ENCODE data around the gene PRDM2.

PRDM2 gene

DNA sequence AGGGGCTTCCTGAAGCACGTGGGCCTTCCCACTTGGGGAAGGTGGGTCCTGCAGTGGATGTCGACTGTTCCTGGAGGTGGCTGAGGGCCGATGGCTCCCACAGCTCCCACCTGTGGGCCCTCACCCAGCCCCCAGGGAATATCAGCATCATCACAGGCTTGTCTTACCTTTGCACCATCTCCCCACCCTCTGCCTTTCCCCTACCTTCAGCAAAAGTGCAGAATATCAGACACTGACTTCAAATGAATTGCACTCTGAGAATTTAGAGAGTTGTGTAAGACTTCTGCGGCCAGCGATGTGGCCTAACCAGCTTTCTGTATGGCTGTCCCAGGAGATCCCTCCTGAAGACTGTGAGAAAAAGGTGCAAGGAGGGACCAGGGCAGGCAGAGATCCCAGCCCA, 105.4 kb downstream of the PRDM2 start:
- Histone ChIP-seq H3K9ac (ENCODE audit: low read depth, low read length) (no peak overlapping the region), H3K4me1 (ENCODE audit: insufficient read depth, low read length) (no peaks in the 10 kb centered on the region)

DNA sequence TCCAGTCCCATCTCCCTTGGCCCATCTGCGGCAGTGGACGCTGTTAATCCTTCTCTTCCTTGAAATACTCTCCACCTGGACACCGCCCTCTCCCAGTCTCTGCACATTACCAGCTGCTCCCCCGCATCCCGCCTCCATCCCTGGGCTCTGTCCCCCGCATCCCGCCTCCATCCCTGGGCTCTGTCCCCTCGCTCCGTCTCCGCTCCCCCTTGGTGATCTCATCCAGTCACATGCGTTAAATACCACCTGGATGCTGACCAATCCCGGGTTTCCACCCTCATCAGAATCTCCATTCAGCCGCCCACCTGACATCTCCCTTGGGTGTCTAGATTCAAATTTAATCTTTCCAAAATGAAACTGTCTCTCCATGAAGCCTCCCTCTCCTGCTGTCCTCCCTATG, 106.1 kb downstream of the PRDM2 start:
- H3K4me1 ChIP-seq (ENCODE audit: insufficient read depth, low read length), result no peaks in the 10 kb centered on the region
- H3K9me3 ChIP-seq (ENCODE audit: control insufficient read depth, insufficient read depth, low read length), result no peaks in the 10 kb centered on the region
- H3K36me3 ChIP-seq (ENCODE audit: insufficient read depth, low read length), result no peaks in the 10 kb centered on the region; the same call in 1 of the 2 replicates
- no peak overlapping the region for H3K9ac ChIP-seq (ENCODE audit: low read depth, low read length)

More for the DNA sequence above, 105.4 kb downstream of the PRDM2 start:
- H3K9me3 ChIP-seq (ENCODE audit: control insufficient read depth, insufficient read depth, low read length), result no peaks in the 10 kb centered on the region
- H3K36me3 ChIP-seq (ENCODE audit: insufficient read depth, low read length), result no peaks in the 10 kb centered on the region; the same call in 1 of the 2 replicates

DNA sequence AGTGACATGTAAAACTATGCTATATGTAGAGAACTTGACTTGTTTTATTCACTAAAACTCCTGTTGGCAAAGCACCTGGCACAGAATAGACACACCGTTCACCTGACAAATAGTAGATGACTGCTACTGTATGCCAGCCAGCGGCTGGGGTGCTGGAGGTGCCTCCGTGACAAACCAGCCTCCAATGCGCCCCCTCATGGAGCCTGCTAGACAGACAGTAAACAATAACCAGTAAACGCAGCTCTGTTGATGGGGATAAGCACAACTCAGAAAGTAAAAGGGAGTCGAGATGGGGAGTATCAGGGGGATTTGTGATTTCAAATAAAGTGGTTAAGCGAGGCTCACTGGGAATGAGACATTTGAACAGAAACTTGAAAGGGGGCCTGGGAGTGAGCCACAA, 107.2 kb downstream of the PRDM2 start:
- Histone ChIP-seq H3K4me1 (ENCODE audit: insufficient read depth, low read length) (no peaks in the 10 kb centered on the region), H3K9me3 (ENCODE audit: control insufficient read depth, insufficient read depth, low read length) (no peaks in the 10 kb centered on the region), H3K36me3 (ENCODE audit: insufficient read depth, low read length) (no peaks in the 10 kb centered on the region; the same call in 1 of the 2 replicates), H3K9ac (ENCODE audit: low read depth, low read length) (no peak overlapping the region)

DNA sequence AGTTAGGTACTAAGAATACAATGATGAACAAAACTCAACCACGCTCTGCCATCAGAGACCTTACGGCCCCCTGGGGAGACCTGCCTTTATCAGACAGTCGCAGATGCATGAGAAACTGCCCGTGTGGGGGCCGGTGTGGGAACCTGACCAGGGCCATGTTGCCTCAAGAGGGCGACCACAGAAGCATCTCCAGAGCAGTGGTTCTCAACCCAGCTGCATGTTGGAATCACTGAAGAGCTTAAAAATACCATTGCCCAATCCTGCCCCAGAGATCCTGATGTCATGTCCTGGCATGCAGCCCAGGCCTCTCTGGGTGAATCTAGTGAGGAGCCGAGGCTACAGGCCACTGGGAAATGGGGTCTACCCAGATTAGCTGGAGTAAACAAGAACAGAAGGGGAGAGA, 108.7 kb downstream of the PRDM2 start:
- no peaks in the 10 kb centered on the region for H3K9me3 ChIP-seq (ENCODE audit: control insufficient read depth, insufficient read depth, low read length)
- no peaks in the 10 kb centered on the region for H3K4me1 ChIP-seq (ENCODE audit: insufficient read depth, low read length)
- H3K9ac ChIP-seq (ENCODE audit: low read depth, low read length), result no peak overlapping the region
- H3K36me3 ChIP-seq (ENCODE audit: insufficient read depth, low read length), result no peaks in the 10 kb centered on the region; the same call in 1 of the 2 replicates

DNA sequence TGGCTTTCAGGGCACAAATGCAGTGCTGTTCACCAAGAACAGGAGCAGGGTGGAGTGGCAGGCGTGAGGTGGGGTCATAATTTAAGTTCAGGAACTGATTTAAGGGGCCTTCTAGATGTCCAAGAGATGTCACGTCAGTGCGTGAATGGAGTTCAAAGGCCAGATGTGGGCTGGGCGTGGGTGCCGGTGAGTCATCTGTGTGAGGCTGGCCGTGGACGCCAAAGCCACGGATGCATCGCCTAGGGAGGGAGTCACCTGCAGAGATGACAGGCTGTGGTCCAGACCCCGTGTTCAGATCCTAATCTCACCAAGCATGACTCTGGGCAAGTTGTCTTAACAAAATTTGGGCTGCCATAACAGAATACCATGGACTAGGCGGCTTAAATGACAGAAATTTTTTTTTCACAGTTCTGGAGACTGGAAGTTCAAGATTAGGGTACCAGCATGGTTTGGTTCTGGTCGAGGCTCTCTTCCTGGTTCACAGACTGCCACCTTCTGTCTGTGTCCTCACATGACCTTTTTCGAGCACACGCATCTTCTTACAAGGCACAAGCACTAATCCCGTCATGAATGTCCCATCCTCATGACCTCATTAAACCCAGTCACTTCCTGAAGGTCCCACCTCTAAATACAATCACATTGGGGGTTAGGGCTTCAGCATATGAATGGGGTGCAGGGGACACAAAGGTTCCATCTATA, 109.6 kb downstream of the PRDM2 start:
- no peaks in the 10 kb centered on the region for H3K9me3 ChIP-seq (ENCODE audit: control insufficient read depth, insufficient read depth, low read length)
- H3K36me3 ChIP-seq (ENCODE audit: insufficient read depth, low read length), result no peaks in the 10 kb centered on the region; the same call in 1 of the 2 replicates
- H3K9ac ChIP-seq (ENCODE audit: low read depth, low read length), result no peak overlapping the region
- no peaks in the 10 kb centered on the region for H3K4me1 ChIP-seq (ENCODE audit: insufficient read depth, low read length)

DNA sequence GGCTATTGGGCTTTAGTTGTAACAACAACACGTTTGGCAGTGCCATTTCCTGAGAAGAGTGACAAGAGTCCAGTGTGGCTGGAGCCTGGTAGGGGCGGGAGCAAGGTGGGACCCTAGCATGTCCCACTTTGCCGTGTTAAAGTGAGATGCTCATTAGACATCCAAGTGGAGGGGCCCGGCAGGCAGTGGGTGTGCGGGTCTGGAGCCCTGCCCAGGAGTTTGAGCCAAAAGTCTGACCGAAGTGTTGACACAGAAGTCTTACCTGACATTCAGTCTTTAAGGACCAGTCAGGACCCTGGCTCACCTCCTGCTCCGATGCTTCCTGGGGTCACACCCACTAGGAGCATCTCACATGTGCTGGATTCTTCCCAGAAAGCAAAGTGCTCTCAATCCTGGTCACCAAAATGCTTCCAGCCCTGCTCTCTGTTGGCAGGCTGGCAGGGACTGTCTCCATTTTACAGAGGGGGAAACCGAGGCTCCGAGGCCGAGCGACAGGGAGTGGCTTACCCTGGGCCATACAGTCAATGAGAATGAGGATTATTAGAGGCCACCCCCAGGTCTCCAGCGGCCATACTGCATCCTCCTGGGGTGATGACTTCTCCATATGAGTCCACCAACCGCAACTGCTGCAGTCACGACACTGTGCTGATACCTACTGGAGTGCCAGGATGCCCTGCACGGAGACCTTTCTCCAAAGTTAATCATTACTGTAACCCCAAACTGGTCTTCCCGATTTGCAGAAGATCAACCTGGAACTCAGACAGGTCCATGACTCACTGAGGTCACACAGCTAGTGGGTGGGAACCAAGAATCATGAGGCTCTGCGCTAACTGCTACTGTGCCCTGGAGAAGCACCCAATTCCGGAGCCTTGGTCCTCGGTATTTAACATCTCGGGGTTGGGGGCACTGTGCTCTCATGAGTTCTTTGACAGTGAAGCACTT, 112.7 kb downstream of the PRDM2 start:
- Histone ChIP-seq H3K9me3 (ENCODE audit: control insufficient read depth, insufficient read depth, low read length) (no peaks in the 10 kb centered on the region), H3K36me3 (ENCODE audit: insufficient read depth, low read length) (no peaks in the 10 kb centered on the region; the same call in 1 of the 2 replicates), H3K9ac (ENCODE audit: low read depth, low read length) (no peak overlapping the region), H3K4me1 (ENCODE audit: insufficient read depth, low read length) (no peaks in the 10 kb centered on the region)

DNA sequence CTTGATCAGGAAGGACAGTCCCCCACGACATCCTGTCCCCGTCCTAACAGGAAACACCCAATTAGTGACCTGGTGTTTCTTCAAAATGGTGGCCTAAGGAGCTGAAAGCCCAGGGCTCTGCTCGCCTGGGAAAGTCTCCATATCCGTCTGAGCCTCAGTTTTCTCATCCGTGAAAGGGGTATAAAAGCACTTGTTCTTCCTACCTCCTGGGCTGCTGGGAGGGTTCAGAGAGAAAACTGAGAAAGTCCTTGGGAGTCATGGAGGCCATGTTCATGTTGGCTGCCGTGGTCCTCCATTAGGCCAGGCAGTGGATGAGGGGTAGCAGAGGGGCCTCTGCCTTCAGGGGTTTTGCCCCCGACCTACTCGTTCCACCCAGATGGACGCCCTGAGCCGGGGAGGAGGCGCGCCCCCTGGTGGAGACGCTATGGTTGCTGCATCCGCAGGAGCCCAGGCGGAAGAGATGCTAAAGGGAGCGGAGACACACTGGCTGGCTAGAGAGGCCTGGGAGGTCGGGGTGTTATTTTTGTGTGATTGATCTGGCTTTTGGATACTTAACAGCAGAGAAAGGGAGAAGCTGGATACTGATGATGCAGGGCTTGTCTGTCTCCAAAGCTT, 113.5 kb downstream of the PRDM2 start:
- no peaks in the 10 kb centered on the region for H3K4me1 ChIP-seq (ENCODE audit: insufficient read depth, low read length)
- H3K9me3 ChIP-seq (ENCODE audit: control insufficient read depth, insufficient read depth, low read length), result no peaks in the 10 kb centered on the region
- no peaks in the 10 kb centered on the region for H3K36me3 ChIP-seq (ENCODE audit: insufficient read depth, low read length)
- H3K9ac ChIP-seq (ENCODE audit: low read depth, low read length), result no peak overlapping the region

DNA sequence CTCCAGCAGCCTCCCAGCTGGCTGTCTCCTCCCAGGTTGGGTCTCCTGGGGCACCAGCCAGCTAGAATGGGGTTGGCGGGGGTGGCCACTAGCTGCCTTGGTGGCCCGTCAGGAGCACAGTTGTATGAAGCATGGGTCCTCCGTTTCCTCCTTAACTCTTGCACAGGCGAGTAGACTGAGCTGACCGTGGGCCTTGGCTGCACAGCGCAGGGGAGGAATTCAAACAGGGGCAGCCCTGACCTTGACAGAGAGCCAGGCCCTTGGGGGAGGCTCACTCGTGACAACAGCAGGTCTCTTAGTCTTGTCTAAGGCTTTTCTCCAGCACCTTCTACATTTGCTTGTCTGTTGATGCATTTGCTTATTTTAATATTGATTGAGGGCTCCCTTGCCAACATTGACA, 114.1 kb downstream of the PRDM2 start:
- no peak overlapping the region for H3K9ac ChIP-seq (ENCODE audit: low read depth, low read length)
- no peaks in the 10 kb centered on the region for H3K4me1 ChIP-seq (ENCODE audit: insufficient read depth, low read length)
- H3K9me3 ChIP-seq (ENCODE audit: control insufficient read depth, insufficient read depth, low read length), result no peaks in the 10 kb centered on the region
- H3K36me3 ChIP-seq (ENCODE audit: insufficient read depth, low read length), result no peaks in the 10 kb centered on the region

DNA sequence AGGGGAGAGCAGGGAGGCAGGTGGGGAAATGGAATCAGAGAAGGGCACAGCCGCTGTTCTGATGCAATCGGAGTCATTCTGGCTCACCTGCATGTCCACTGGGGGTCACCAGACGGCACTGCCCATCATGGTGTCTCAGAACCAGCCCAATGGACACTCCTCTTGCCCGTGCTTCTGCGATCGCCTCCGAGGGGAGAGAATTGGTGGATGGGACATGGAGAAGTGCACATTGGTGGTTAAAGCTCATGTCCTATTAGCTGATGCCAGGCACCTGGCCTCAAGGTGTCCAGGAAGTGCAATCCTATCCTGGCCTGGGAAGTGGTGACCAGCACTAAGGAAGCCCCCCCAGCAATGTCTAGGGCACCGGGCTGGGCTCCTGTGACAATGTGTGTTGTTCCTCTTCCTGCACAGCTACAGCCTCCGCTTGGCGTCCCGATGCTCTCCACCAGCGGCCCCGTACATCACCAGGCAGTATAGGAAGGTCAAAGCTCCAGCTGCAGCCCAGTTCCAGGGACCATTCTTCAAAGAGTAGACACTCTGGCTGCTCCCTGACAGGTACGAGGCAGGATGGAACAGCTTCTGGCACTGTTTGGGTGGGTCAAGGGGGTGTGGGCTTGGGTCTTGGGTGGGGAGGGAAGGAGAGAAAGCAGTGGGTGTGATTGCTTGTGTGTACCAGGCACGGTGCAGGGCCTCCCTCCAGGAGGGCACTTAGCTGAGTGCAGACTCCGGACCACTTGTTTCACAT, 116.2 kb downstream of the PRDM2 start:
- H3K4me1 ChIP-seq (ENCODE audit: insufficient read depth, low read length), result no peaks in the 10 kb centered on the region
- H3K9ac ChIP-seq (ENCODE audit: low read depth, low read length), result no peak overlapping the region

DNA sequence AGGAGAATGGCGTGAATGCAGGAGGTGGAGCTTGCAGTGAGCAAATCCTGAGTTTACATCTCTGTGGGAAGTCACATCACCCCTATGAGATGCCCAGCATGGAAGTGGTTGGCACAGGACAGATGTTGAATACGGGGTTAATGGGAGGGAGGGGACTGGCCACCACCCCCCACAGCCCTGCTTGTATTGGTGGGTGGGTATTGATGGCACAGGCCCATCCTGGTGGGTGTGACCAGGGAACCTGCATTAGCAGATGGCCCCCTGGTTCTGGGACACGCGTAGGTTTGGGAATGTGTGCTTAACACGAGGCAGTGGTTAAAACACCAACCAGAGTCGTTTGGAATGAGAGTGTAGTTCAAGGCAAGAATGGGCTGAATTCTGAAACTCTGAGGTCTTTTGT, 117.9 kb downstream of the PRDM2 start:
- no peaks in the 10 kb centered on the region for H3K36me3 ChIP-seq (ENCODE audit: insufficient read depth, low read length)
- no peaks in the 10 kb centered on the region for H3K9me3 ChIP-seq (ENCODE audit: control insufficient read depth, insufficient read depth, low read length)

More for the DNA sequence above, 116.2 kb downstream of the PRDM2 start:
- H3K36me3 ChIP-seq (ENCODE audit: insufficient read depth, low read length), result no peaks in the 10 kb centered on the region
- no peaks in the 10 kb centered on the region for H3K9me3 ChIP-seq (ENCODE audit: control insufficient read depth, insufficient read depth, low read length)

DNA sequence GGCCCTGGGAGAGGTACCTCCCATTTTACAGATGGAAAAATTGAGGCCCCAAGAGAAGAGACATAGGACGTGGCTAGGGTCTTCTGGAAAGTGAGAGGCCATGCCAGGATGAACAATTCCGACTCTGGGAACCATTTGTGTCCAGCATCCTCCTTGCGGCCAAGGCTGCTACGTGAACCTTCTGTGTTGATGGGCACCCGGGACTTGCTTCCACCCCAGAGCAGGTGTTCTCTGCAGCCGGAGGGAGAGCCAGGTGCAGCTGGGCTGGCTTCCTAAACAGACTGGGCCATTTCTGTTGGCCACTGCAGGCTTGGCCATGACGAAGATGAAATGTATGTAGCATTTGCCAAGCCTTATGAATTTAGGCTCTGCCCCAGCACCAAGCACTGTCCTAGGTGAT, 118.9 kb downstream of the PRDM2 start:
- Histone ChIP-seq H3K9me3 (ENCODE audit: control insufficient read depth, insufficient read depth, low read length) (no peaks in the 10 kb centered on the region), H3K36me3 (ENCODE audit: insufficient read depth, low read length) (no peaks in the 10 kb centered on the region), H3K4me1 (ENCODE audit: insufficient read depth, low read length) (no peaks in the 10 kb centered on the region), H3K9ac (ENCODE audit: low read depth, low read length) (no peak overlapping the region)

More for the DNA sequence above, 117.9 kb downstream of the PRDM2 start:
- Histone ChIP-seq H3K4me1 (ENCODE audit: insufficient read depth, low read length) (no peaks in the 10 kb centered on the region), H3K9ac (ENCODE audit: low read depth, low read length) (no peak overlapping the region)

DNA sequence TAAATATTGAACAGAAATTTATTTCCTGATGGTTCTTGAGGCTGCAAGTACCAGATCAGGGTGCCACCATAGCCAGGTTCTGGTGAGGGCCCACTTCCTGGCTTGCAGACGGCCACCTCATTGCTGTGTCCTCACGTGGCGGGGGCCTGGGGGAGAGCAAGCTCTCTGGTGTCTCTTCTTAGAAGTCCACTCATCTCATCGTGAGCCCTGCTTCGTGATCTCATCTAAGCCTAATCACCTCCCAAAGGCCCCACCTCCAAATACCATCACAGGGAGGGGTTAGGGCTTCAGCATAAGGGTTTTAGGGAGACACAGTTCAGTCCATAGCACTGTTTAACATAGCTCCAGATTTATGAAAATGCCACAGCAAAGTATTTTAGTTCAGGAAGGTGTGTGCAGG, 119.7 kb downstream of the PRDM2 start:
- Histone ChIP-seq H3K4me1 (ENCODE audit: insufficient read depth, low read length) (no peaks in the 10 kb centered on the region), H3K9ac (ENCODE audit: low read depth, low read length) (no peak overlapping the region), H3K9me3 (ENCODE audit: control insufficient read depth, insufficient read depth, low read length) (no peaks in the 10 kb centered on the region), H3K36me3 (ENCODE audit: insufficient read depth, low read length) (no peaks in the 10 kb centered on the region)

DNA sequence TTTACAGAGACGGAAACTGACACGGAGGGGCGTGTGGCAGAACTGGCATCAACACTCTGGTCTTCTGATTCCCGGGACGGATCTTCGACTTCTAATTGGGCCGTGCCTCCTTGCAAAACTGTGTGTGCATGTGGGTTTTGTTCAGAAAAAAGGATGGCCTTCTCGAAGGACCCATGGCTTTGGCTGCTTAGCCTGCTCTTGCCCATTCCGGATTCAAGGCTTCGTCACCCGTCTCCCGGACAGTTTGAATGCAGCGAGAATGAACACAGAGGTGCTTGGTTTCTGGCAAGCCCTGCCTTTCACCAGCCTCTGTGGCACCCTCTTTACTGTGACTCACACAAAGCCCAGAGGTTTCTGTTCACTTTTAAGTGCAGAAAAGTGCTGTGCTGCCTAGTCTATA, 120.1 kb downstream of the PRDM2 start:
- no peaks in the 10 kb centered on the region for H3K36me3 ChIP-seq (ENCODE audit: insufficient read depth, low read length)
- no peak overlapping the region for H3K9ac ChIP-seq (ENCODE audit: low read depth, low read length)
- H3K4me1 ChIP-seq (ENCODE audit: insufficient read depth, low read length), result no peaks in the 10 kb centered on the region
- H3K9me3 ChIP-seq (ENCODE audit: control insufficient read depth, insufficient read depth, low read length), result no peaks in the 10 kb centered on the region

DNA sequence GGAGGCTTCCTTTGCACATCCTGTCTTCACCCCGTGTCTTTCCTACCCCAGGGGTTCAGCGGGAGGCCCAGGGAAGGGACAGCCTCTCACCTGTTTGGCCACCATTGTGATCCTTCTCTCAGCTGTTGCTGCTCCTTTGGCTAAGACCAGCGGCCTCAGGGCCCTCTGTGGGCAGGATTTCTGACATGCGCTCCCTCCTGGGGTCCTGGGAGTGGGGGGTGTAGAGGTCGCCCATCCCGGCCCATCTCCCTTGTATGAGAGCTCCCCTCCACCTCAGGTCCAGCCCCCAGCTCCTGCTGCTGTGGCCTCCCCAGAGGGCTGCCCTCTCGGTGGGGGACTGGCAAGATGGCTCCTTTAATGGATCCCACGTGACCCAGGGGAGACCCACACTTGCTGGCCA, 120.5 kb downstream of the PRDM2 start:
- no peak overlapping the region for H3K9ac ChIP-seq (ENCODE audit: low read depth, low read length)
- no peaks in the 10 kb centered on the region for H3K36me3 ChIP-seq (ENCODE audit: insufficient read depth, low read length)
- H3K9me3 ChIP-seq (ENCODE audit: control insufficient read depth, insufficient read depth, low read length), result no peaks in the 10 kb centered on the region
- H3K4me1 ChIP-seq (ENCODE audit: insufficient read depth, low read length), result no peaks in the 10 kb centered on the region
